Measurements from ENCODE around the gene PGM2L1.

The PGM2L1 gene

DNA sequence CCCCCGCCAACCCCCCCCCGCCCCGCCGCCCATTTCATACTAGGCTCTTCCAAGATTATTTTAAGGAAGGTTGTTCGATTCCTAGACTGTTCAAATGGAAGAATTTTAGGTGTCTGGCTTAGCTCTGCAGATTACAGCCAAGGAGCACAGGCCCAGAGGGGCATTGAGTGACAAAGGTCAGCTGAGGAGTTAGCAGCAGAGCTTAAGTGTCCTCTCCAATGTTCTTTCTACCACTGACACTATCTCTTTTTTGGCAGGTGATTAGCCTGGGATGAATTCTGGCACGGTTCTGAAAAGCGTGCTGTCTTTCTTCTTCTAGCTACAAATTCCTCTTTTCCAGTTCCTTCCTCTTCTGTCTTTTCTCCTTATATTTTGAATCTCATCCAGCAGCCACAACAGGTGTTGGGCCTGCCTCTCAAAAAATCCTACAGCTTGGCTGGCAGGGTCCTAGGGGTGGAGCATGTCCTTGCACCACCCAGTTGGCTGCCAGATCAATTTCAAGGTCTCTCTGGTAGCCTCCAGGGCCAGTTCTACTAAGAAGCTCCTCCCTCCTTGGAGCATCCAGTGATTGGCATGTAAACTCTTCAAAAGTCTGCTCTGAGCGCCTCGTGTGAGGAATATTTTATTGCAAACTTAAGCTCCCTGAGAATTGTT is 46.1 kb upstream of the PGM2L1 start:
- no peaks in the 10 kb centered on the region for H3K9me2 ChIP-seq (replicated peaks; ENCODE audit: insufficient read depth, low read length)
- no peak for DNase-seq
- H4K20me1 ChIP-seq (ENCODE audit: insufficient read depth, low read length) = no peaks in the 10 kb centered on the region

DNA sequence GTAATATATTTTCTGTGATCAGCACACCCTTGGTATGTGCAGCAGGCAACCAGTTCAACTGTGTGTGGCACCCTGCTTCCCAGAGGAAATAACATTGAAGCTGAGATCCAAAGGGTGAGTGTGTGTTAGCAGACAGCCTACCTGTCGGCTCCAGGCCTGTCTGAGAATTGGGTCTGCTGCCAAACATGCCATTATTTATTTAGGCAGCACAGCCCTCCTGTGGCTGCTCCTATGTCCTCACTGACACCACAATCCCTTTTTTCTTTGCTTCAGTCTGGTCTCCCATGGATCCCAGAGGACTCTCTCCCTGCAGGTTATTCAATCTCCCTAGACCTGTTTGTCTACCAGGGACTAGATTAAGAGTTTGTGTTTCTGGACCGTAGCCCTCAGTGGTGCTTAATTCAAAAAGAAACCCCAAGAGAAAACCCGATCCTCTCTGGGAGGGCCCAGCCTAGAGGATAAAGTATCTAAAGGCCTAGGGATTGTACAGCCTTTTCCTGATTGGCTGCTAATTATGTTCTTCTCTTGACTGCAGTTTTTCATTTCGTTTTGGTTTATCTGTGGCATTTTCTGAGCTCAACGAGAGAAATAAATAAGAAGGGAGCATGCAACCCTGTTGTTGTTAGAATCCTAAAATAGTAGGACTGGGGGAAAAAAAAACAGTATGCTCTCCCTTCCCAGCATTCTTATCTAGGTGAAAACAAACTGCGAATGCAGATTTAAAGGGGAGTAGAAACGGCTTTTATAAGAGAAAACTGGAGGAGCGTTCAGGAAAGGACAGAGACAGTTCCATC is 45.0 kb upstream of the PGM2L1 start:
- Histone ChIP-seq H3K9ac (ENCODE audit: low read length) (no peak overlapping the region), H2AFZ (ENCODE audit: low read length) (no peak overlapping the region), H3K4me3 (ENCODE audit: low read length) (no peak overlapping the region), H3K4me1 (ENCODE audit: low read length) (no peaks in the 10 kb centered on the region), H3K36me3 (replicated peaks; ENCODE audit: insufficient read depth, low read length) (no peaks in the 10 kb centered on the region), H3K27me3 (replicated peaks; ENCODE audit: insufficient read depth, low read length) (no peaks in the 10 kb centered on the region), H3K4me2 (ENCODE audit: low read depth, low read length) (no peak overlapping the region), H3K9me2 (replicated peaks; ENCODE audit: insufficient read depth, low read length) (no peaks in the 10 kb centered on the region), H3K9me3 (replicated peaks; ENCODE audit: insufficient read depth, low read length) (no peaks in the 10 kb centered on the region), H3F3A (ENCODE audit: insufficient read depth, low read length) (no peaks in the 10 kb centered on the region), H4K20me1 (ENCODE audit: insufficient read depth, low read length) (no peaks in the 10 kb centered on the region), H3K79me2 (ENCODE audit: low read length) (no peaks in the 10 kb centered on the region), H3K27ac (ENCODE audit: low read length) (no peak overlapping the region)
- TF ChIP-seq EZH2 (optimal IDR thresholded peaks at IDR 0.05; ENCODE audit: low read depth, low read length) = no peak
- no peak for TF ChIP-seq EZH2phosphoT487 (IDR thresholded peaks at IDR 0.05; ENCODE audit: low read length)
- TF ChIP-seq, protein P1, sequence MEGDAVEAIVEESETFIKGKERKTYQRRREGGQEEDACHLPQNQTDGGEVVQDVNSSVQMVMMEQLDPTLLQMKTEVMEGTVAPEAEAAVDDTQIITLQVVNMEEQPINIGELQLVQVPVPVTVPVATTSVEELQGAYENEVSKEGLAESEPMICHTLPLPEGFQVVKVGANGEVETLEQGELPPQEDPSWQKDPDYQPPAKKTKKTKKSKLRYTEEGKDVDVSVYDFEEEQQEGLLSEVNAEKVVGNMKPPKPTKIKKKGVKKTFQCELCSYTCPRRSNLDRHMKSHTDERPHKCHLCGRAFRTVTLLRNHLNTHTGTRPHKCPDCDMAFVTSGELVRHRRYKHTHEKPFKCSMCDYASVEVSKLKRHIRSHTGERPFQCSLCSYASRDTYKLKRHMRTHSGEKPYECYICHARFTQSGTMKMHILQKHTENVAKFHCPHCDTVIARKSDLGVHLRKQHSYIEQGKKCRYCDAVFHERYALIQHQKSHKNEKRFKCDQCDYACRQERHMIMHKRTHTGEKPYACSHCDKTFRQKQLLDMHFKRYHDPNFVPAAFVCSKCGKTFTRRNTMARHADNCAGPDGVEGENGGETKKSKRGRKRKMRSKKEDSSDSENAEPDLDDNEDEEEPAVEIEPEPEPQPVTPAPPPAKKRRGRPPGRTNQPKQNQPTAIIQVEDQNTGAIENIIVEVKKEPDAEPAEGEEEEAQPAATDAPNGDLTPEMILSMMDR (IDR thresholded peaks at IDR 0.05; ENCODE audit: low read length) = no peak
- no peak for DNase-seq

More for the DNA sequence above, 46.1 kb upstream of the PGM2L1 start:
- Histone ChIP-seq H3K9me3 (replicated peaks; ENCODE audit: insufficient read depth, low read length) (no peaks in the 10 kb centered on the region), H3K4me1 (ENCODE audit: low read length) (no peaks in the 10 kb centered on the region), H3K27ac (ENCODE audit: low read length) (no peak overlapping the region), H3K79me2 (ENCODE audit: low read length) (no peaks in the 10 kb centered on the region), H3K27me3 (replicated peaks; ENCODE audit: insufficient read depth, low read length) (no peaks in the 10 kb centered on the region), H3K9ac (ENCODE audit: low read length) (no peak overlapping the region), H3F3A (ENCODE audit: insufficient read depth, low read length) (no peaks in the 10 kb centered on the region), H3K4me2 (ENCODE audit: low read depth, low read length) (no peak overlapping the region), H2AFZ (ENCODE audit: low read length) (no peak overlapping the region), H3K4me3 (ENCODE audit: low read length) (no peak overlapping the region), H3K36me3 (replicated peaks; ENCODE audit: insufficient read depth, low read length) (no peaks in the 10 kb centered on the region)
- no peak for TF ChIP-seq EZH2phosphoT487 (IDR thresholded peaks at IDR 0.05; ENCODE audit: low read length)
- TF ChIP-seq, protein P1 (IDR thresholded peaks at IDR 0.05; ENCODE audit: low read length) = no peak
- TF ChIP-seq EZH2 (optimal IDR thresholded peaks at IDR 0.05; ENCODE audit: low read depth, low read length) = no peak

DNA sequence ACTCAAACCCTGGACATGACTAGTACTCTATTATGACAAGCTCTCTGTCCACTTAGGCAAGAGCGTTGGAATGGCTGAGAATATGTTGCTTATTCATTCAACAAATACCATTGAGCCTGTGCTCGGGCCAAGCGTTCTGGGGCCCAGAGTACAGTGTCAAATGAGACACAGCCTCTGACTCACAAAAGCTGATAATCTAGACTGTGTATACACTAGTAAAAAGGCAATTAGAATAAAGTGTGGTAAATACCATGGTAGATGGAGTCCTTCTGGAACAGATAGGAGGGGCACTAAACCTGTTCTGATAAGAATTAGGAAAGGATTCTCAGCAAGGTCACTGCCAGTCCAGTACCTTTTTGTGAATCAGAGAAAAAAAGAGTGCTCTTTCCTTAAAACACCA is 44.4 kb upstream of the PGM2L1 start:
- no peaks in the 10 kb centered on the region for H3K9me2 ChIP-seq (replicated peaks; ENCODE audit: insufficient read depth, low read length)
- no peak for DNase-seq
- TF ChIP-seq EZH2 (optimal IDR thresholded peaks at IDR 0.05; ENCODE audit: low read depth, low read length) = no peak
- TF ChIP-seq EZH2phosphoT487 (IDR thresholded peaks at IDR 0.05; ENCODE audit: low read length) = no peak
- TF ChIP-seq, protein P1 (IDR thresholded peaks at IDR 0.05; ENCODE audit: low read length) = no peak
- no peaks in the 10 kb centered on the region for H3K36me3 ChIP-seq (replicated peaks; ENCODE audit: insufficient read depth, low read length)
- no peaks in the 10 kb centered on the region for H3K27me3 ChIP-seq (replicated peaks; ENCODE audit: insufficient read depth, low read length)
- H3F3A ChIP-seq (ENCODE audit: insufficient read depth, low read length) = no peaks in the 10 kb centered on the region
- no peaks in the 10 kb centered on the region for H3K4me1 ChIP-seq (ENCODE audit: low read length)
- no peak overlapping the region for H3K9ac ChIP-seq (ENCODE audit: low read length)
- H3K27ac ChIP-seq (ENCODE audit: low read length) = no peak overlapping the region
- no peaks in the 10 kb centered on the region for H4K20me1 ChIP-seq (ENCODE audit: insufficient read depth, low read length)
- H3K9me3 ChIP-seq (replicated peaks; ENCODE audit: insufficient read depth, low read length) = no peaks in the 10 kb centered on the region
- H3K4me2 ChIP-seq (ENCODE audit: low read depth, low read length) = no peak overlapping the region
- no peak overlapping the region for H3K4me3 ChIP-seq (ENCODE audit: low read length)
- H2AFZ ChIP-seq (ENCODE audit: low read length) = no peak overlapping the region
- no peaks in the 10 kb centered on the region for H3K79me2 ChIP-seq (ENCODE audit: low read length)
